ENCODE measurements around the gene C1orf21. TPM values are rescaled to one million over a fixed set of nuclear protein-coding genes. Genes with fewer than 3 reads are reported as not detected.

The C1orf21 gene
- polyA plus RNA-seq, 1 donor = 59.4 TPM

- no peaks in the 10 kb centered on the region for H3K27me3 ChIP-seq (ENCODE audit: control insufficient read depth, insufficient read depth, low read length)
- H3K9me3 ChIP-seq (ENCODE audit: control insufficient read depth, low read depth, low read length) = no peaks in the 10 kb centered on the region
- WGBS (ENCODE audit: insufficient coverage, low lambda C conversion rate) = 100% methylated on average over 2 of the region's 4 CpGs
- H3K4me1 ChIP-seq (ENCODE audit: control insufficient read depth, insufficient read depth, low read length) = peaks cover 17% of the 10 kb centered on the region
- DNase-seq = no peak
- no peak overlapping the region for H3K27ac ChIP-seq (ENCODE audit: low read length)
- H3K4me3 ChIP-seq (ENCODE audit: low read length) = no peak overlapping the region
- no peaks in the 10 kb centered on the region for H3K36me3 ChIP-seq (ENCODE audit: control insufficient read depth, insufficient read depth, low read length)
Measured at GRCh38 chr1:184593597-184593996, 206.8 kb downstream of the C1orf21 start.

DNA sequence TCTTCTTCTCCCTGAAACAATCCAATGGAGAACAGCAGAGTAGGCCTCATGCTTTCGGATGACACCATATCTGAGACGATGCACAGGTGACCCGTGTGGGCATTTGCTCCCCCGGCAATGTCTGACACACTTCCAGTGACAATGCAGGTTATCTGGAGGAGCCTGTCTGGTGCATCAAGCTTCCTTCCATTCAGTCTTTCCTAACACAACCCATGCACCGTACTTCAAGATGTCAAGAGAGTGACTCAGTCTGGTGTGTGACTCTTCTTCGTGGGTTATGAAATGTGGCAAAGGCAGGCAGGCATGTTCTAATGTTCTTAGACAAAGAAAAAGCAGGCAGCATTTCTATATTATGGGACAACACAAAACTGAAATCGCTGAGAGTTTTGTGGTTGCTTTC is 208.8 kb downstream of the C1orf21 start:
- Histone ChIP-seq H3K36me3 (ENCODE audit: control insufficient read depth, insufficient read depth, low read length) (no peaks in the 10 kb centered on the region), H3K9me3 (ENCODE audit: control insufficient read depth, low read depth, low read length) (no peaks in the 10 kb centered on the region), H3K4me1 (ENCODE audit: control insufficient read depth, insufficient read depth, low read length) (peaks cover 5% of the 10 kb centered on the region), H3K27me3 (ENCODE audit: control insufficient read depth, insufficient read depth, low read length) (no peaks in the 10 kb centered on the region), H3K27ac (ENCODE audit: low read length) (no peak overlapping the region), H3K4me3 (ENCODE audit: low read length) (no peak overlapping the region)
- WGBS (ENCODE audit: insufficient coverage, low lambda C conversion rate) = no CpG with 5 or more reads among the region's 7 CpGs
- no peak for DNase-seq

DNA sequence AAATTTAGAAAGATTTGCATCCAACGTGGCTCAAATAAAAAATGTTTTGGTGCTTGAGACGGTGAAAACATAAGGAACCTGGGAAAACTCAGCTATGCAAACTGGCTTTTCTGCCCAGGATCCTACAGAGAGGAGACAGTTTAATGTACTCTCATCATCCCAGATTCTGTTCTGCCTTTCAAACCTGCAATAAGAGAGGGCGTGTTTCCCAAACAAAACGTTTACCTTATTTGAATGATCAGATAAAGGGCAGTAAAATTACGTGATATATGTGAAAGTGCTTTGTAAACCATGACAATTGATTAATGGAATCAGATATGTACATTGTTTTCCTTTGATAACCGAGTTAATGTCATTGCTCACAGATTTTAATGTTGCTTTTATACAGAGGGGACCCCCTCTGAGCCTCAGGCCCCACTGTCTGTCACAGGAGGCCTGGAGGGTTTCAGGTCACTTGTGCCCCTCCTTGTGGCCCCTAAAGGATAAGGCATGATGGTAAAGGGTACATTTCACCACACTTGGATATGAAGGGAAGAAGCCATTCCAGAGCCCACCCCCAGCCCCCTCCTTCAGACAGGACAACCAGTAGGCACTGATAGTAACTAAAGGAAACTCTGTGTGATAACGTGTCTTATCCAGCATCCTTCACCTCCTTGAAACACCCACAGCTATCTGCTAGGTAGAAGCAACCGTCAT is 210.3 kb downstream of the C1orf21 start:
- WGBS (ENCODE audit: insufficient coverage, low lambda C conversion rate) = 57% methylated on average over 3 of the region's 8 CpGs
- H3K27me3 ChIP-seq (ENCODE audit: control insufficient read depth, insufficient read depth, low read length) = no peaks in the 10 kb centered on the region
- no peaks in the 10 kb centered on the region for H3K9me3 ChIP-seq (ENCODE audit: control insufficient read depth, low read depth, low read length)
- no peaks in the 10 kb centered on the region for H3K4me1 ChIP-seq (ENCODE audit: control insufficient read depth, insufficient read depth, low read length)
- H3K27ac ChIP-seq (ENCODE audit: low read length) = no peak overlapping the region
- no peaks in the 10 kb centered on the region for H3K36me3 ChIP-seq (ENCODE audit: control insufficient read depth, insufficient read depth, low read length)
- H3K4me3 ChIP-seq (ENCODE audit: low read length) = no peak overlapping the region
- no peak for DNase-seq

DNA sequence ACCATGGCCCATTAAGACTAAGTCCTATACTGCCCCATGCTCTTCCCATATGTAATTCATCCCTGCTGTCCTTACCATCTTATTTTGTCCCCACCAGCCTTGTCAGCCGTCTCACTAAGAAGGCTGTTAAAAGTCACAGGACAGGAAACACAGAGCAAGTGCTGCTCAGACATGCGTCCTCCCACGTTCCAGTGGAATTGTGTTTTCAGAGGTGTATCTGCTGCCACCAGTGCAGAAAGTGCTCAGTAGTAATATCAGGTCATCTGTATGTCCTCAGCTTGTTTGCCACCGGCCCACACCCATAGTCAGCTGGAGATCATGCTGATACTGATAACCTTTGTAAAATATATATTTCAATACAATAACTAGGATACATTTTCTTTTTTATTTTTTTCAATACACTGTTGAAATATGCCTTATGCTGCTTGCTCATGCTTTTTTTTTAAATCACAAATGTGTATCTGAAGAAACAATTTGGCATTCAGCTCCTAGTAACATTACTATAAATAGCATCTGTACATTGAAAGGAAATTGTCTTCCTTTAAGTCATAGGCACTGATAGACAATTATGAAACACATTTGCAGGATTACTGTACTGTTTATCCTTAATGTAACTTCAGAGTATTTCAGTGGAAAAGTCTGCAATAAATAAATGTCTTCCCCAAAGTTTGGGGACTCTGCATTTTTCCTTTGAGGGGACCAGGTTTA is 211.0 kb downstream of the C1orf21 start:
- no peak overlapping the region for H3K27ac ChIP-seq (ENCODE audit: low read length)
- no peaks in the 10 kb centered on the region for H3K9me3 ChIP-seq (ENCODE audit: control insufficient read depth, low read depth, low read length)
- H3K4me1 ChIP-seq (ENCODE audit: control insufficient read depth, insufficient read depth, low read length) = no peaks in the 10 kb centered on the region
- H3K4me3 ChIP-seq (ENCODE audit: low read length) = no peak overlapping the region
- H3K27me3 ChIP-seq (ENCODE audit: control insufficient read depth, insufficient read depth, low read length) = no peaks in the 10 kb centered on the region
- WGBS (ENCODE audit: insufficient coverage, low lambda C conversion rate) = 40% methylated on average over 1 of the region's 4 CpGs
- no peak for DNase-seq
- no peaks in the 10 kb centered on the region for H3K36me3 ChIP-seq (ENCODE audit: control insufficient read depth, insufficient read depth, low read length)

DNA sequence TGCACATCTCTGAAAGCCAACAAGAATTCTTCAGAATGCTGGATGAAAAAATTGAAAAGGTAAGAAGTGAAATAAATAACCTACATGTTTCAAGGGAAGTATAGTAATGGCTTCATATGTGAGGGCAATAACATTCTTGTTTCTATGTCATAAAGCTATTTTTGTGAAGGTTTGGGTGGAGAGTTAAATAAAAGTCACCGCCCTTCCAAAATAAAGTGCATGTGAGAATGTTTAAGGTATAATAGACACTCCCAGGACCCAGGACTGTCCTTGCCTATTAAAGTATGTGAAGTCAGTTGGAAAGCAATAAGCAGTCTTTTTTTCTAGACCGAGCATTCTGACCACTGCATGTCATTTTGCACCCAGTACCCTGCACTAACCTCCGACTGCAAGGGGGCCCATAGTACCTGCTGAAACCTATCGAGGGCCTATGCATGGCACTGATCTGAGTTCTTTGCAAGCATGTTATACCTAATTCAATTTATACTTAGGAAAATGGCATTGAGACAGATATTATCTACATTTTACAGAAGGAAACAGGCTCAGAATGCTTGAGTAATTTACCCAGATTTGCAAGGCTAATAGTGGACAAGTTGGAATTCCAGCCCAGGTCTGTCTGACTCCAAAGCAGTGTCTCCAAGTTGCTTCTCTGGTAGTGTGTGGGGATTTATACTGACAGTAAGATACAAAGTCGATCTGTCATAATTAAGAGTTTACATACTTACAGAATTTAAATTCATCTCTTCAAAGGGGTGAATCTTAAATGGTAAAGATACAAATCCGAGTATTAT is 211.8 kb downstream of the C1orf21 start:
- WGBS (ENCODE audit: insufficient coverage, low lambda C conversion rate) = 100% methylated on average over 2 of the region's 6 CpGs
- Histone ChIP-seq H3K27me3 (ENCODE audit: control insufficient read depth, insufficient read depth, low read length) (no peaks in the 10 kb centered on the region), H3K27ac (ENCODE audit: low read length) (no peak overlapping the region), H3K36me3 (ENCODE audit: control insufficient read depth, insufficient read depth, low read length) (no peaks in the 10 kb centered on the region), H3K4me1 (ENCODE audit: control insufficient read depth, insufficient read depth, low read length) (no peaks in the 10 kb centered on the region), H3K4me3 (ENCODE audit: low read length) (no peak overlapping the region), H3K9me3 (ENCODE audit: control insufficient read depth, low read depth, low read length) (no peaks in the 10 kb centered on the region)
- DNase-seq = no peak

DNA sequence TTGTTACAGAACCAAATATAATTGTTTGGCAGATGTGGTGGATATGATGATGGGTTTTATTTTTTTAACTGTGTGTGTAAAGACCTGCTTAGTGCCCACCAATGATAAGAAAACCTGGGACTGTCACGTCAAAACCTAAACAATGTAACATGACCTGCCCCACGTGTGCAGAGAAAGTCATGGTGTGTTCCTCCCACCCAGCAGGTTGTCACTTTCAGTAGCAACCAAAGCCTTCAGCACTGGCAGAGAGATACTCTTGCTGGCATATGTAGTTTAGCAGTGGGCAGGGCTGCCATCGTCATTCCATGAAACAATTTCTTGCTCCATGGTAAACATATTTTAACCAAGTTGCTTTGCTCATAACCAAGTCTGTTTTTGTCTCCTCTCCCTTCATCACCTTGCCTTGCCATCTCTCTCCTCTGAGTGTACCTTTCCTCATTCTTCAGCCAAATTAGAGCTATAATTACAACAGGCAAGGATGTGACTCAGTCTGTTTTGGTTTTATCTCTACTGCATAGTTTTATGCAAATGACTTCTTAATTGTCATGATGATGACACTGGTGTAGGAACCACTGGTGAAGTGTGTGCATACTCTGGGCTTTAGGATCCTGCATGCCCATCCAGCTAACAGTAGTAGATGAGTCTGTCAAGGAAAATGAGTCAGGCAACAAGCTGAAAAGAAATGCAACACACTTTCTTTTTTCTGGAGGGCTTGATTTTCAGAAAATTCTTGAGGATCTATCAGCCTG is 217.5 kb downstream of the C1orf21 start:
- H3K27ac ChIP-seq (ENCODE audit: low read length) = no peak overlapping the region
- no CpG with 5 or more reads among the region's 3 CpGs for WGBS (ENCODE audit: insufficient coverage, low lambda C conversion rate)
- H3K27me3 ChIP-seq (ENCODE audit: control insufficient read depth, insufficient read depth, low read length) = no peaks in the 10 kb centered on the region
- H3K9me3 ChIP-seq (ENCODE audit: control insufficient read depth, low read depth, low read length) = no peaks in the 10 kb centered on the region
- H3K4me3 ChIP-seq (ENCODE audit: low read length) = no peak overlapping the region
- DNase-seq = no peak
- H3K4me1 ChIP-seq (ENCODE audit: control insufficient read depth, insufficient read depth, low read length) = no peaks in the 10 kb centered on the region
- H3K36me3 ChIP-seq (ENCODE audit: control insufficient read depth, insufficient read depth, low read length) = peaks cover 5% of the 10 kb centered on the region

GRCh38 chr1:184605941-184606340 is 219.1 kb downstream of the C1orf21 start:
- no peak for DNase-seq
- WGBS (ENCODE audit: insufficient coverage, low lambda C conversion rate) = 100% methylated on average over 2 of the region's 4 CpGs

GRCh38 chr1:184606786-184607185 is 220.0 kb downstream of the C1orf21 start:
- DNase-seq = no peak
- no peaks in the 10 kb centered on the region for H3K27me3 ChIP-seq (ENCODE audit: control insufficient read depth, insufficient read depth, low read length)
- WGBS (ENCODE audit: insufficient coverage, low lambda C conversion rate) = 100% methylated on average over 1 of the region's 1 CpG
- H3K4me1 ChIP-seq (ENCODE audit: control insufficient read depth, insufficient read depth, low read length) = no peaks in the 10 kb centered on the region
- H3K9me3 ChIP-seq (ENCODE audit: control insufficient read depth, low read depth, low read length) = no peaks in the 10 kb centered on the region
- peaks cover 5% of the 10 kb centered on the region for H3K36me3 ChIP-seq (ENCODE audit: control insufficient read depth, insufficient read depth, low read length)
- H3K27ac ChIP-seq (ENCODE audit: low read length) = no peak overlapping the region
- H3K4me3 ChIP-seq (ENCODE audit: low read length) = no peak overlapping the region

More at GRCh38 chr1:184605941-184606340, 219.1 kb downstream of the C1orf21 start:
- peaks cover 5% of the 10 kb centered on the region for H3K36me3 ChIP-seq (ENCODE audit: control insufficient read depth, insufficient read depth, low read length)
- H3K27me3 ChIP-seq (ENCODE audit: control insufficient read depth, insufficient read depth, low read length) = no peaks in the 10 kb centered on the region
- H3K4me1 ChIP-seq (ENCODE audit: control insufficient read depth, insufficient read depth, low read length) = no peaks in the 10 kb centered on the region
- no peaks in the 10 kb centered on the region for H3K9me3 ChIP-seq (ENCODE audit: control insufficient read depth, low read depth, low read length)
- H3K4me3 ChIP-seq (ENCODE audit: low read length) = no peak overlapping the region
- H3K27ac ChIP-seq (ENCODE audit: low read length) = no peak overlapping the region

DNA sequence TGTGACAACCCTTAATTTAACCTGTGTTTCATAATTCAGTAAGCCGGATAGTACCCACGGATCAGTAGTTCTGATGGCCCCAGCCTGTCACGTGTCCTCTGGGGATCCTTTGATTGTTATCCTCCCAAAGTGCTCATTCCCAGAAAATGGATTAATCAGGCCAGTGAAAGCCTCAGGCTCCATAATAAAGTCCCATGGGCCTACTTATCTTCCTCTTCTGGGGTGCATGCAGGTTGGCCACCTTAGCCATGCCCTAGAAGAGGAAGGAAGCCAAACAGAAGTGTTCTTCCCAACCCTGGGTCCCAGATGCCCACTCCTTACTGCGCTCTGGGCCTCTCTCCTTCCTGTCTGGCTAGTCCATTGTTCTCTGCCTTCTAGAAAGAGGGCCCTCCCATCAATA is 221.8 kb downstream of the C1orf21 start:
- Histone ChIP-seq H3K4me1 (ENCODE audit: control insufficient read depth, insufficient read depth, low read length) (no peaks in the 10 kb centered on the region), H3K36me3 (ENCODE audit: control insufficient read depth, insufficient read depth, low read length) (peaks cover 5% of the 10 kb centered on the region), H3K9me3 (ENCODE audit: control insufficient read depth, low read depth, low read length) (no peaks in the 10 kb centered on the region), H3K27me3 (ENCODE audit: control insufficient read depth, insufficient read depth, low read length) (no peaks in the 10 kb centered on the region), H3K27ac (ENCODE audit: low read length) (no peak overlapping the region), H3K4me3 (ENCODE audit: low read length) (no peak overlapping the region)
- WGBS (ENCODE audit: insufficient coverage, low lambda C conversion rate) = no CpG with 5 or more reads among the region's 4 CpGs
- no peak for DNase-seq

GRCh38 chr1:184608990-184609389 is 222.2 kb downstream of the C1orf21 start:
- DNase-seq = no peak
- Histone ChIP-seq H3K27me3 (ENCODE audit: control insufficient read depth, insufficient read depth, low read length) (no peaks in the 10 kb centered on the region), H3K36me3 (ENCODE audit: control insufficient read depth, insufficient read depth, low read length) (peaks cover 5% of the 10 kb centered on the region), H3K27ac (ENCODE audit: low read length) (no peak overlapping the region), H3K4me1 (ENCODE audit: control insufficient read depth, insufficient read depth, low read length) (no peaks in the 10 kb centered on the region), H3K4me3 (ENCODE audit: low read length) (no peak overlapping the region), H3K9me3 (ENCODE audit: control insufficient read depth, low read depth, low read length) (no peaks in the 10 kb centered on the region)
